Left ventricle myocardium inferior (tissue), 1 donor: Measurements from ENCODE around the gene LRRC56. TPM values are rescaled to one million over a fixed set of nuclear protein-coding genes. Genes with fewer than 3 reads are reported as not detected.

Source experiments
- DNase-seq: peaks from one replicate; pipeline ENCODE4 v3.0.0-alpha.2; 2020
- H3K27ac ChIP-seq: fragments of 200-600 bp; replicated peaks from 2 replicates; pipeline ENCODE4 v1.8.0; 2021
- H3K27me3 ChIP-seq: fragments of 200-600 bp; 2 replicates; pipeline ENCODE4 v1.8.0; 2021; ENCODE audit warnings: low read depth
- H3K36me3 ChIP-seq: fragments of 200-600 bp; 2 replicates; pipeline ENCODE4 v1.8.0; 2021
- H3K4me1 ChIP-seq: fragments of 200-600 bp; 2 replicates; pipeline ENCODE4 v1.8.0; 2021
- H3K4me3 ChIP-seq: fragments of 200-600 bp; 2 replicates; pipeline ENCODE4 v1.8.0; 2021; ENCODE audit warnings: mild to moderate bottlenecking, moderate library complexity
- H3K9me3 ChIP-seq: fragments of 200-600 bp; replicated peaks from 2 replicates; pipeline ENCODE4 v1.8.0; 2021
- intact Hi-C: fragments of 100-400 bp; cut with micrococcal nuclease; formaldehyde crosslinking; loops from one replicate; pipeline ENCODE4 v1.11.0; 2022
- total RNA-seq: library from RNA; stranded (reverse); fragmentation: NEBNext Ultra II Directional; extraction: Animal tissue kit (Norgen Biotek cat#: 25700); gene quantifications from one replicate; pipeline ENCODE4 v1.2.1, GENCODE V29; 2021
- TF ChIP-seq, protein P1 (sequence below): fragments of 200-600 bp; IDR thresholded peaks from 2 replicates; pipeline ENCODE4 v1.8.0; 2021; ENCODE audit warnings: antibody characterized with exemption, mild to moderate bottlenecking, borderline replicate concordance
- donor health status: DM: no; HTN: yes; CAD: no; lungs with severe emphysema.

LRRC56 gene
- total RNA-seq, 1 donor from 2014 or later = 0.25 TPM

DNA sequence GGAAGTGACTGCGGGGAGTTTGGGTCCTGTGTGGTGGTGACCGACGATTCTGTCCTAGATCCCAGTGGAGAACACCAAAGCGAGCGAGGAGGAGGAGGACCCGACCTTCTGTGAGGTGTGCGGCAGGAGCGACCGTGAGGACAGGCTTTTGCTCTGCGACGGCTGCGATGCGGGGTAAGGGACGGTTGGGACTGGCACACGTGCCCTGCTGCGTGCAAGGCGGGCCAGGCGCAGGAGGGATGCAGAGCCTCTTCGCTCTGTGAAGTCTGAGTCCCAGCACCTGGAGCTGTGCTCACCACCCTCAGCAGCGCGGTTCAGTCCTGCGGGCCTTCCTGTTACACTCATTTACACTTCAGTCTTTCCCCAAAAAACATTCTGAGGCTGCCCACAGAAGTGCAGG lies 55.2 kb downstream of the LRRC56 start:
- H3K9me3 ChIP-seq = no peaks in the 10 kb centered on the region
- no peak for DNase-seq
- TF ChIP-seq, protein P1, sequence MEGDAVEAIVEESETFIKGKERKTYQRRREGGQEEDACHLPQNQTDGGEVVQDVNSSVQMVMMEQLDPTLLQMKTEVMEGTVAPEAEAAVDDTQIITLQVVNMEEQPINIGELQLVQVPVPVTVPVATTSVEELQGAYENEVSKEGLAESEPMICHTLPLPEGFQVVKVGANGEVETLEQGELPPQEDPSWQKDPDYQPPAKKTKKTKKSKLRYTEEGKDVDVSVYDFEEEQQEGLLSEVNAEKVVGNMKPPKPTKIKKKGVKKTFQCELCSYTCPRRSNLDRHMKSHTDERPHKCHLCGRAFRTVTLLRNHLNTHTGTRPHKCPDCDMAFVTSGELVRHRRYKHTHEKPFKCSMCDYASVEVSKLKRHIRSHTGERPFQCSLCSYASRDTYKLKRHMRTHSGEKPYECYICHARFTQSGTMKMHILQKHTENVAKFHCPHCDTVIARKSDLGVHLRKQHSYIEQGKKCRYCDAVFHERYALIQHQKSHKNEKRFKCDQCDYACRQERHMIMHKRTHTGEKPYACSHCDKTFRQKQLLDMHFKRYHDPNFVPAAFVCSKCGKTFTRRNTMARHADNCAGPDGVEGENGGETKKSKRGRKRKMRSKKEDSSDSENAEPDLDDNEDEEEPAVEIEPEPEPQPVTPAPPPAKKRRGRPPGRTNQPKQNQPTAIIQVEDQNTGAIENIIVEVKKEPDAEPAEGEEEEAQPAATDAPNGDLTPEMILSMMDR = no peak
- no peak overlapping the region for H3K27ac ChIP-seq
- H3K4me1 ChIP-seq = no peaks in the 10 kb centered on the region
- H3K4me3 ChIP-seq = no peak overlapping the region
- peaks cover 97% of the 10 kb centered on the region for H3K36me3 ChIP-seq
- H3K27me3 ChIP-seq = no peaks in the 10 kb centered on the region
- intact Hi-C loops = no loop called here

DNA sequence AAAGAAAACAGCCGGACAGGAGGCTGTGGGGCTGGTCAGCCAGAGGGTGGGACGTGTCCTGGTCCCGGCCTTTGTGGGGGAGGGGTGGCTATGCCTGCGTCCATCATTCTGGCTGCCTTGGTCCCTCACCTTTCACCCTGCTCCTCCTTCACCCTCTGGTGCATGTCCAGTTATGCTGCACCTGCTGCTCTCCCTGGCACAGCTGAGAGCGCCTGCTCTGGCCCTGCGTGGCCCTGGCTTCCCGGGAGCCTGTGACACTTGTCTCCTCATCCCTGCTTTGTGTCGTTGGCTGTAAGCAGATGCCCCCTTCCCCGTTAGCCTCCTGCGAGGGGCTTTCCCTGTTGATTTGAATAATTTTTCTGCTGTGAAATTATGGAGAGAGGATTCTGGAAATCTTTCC lies 55.6 kb downstream of the LRRC56 start:
- Histone ChIP-seq H3K27me3 (no peaks in the 10 kb centered on the region), H3K4me3 (no peak overlapping the region), H3K27ac (no peak overlapping the region), H3K4me1 (no peaks in the 10 kb centered on the region), H3K9me3 (no peaks in the 10 kb centered on the region), H3K36me3 (peaks cover 97% of the 10 kb centered on the region)
- no peak for DNase-seq
- intact Hi-C loops = no loop called here
- TF ChIP-seq, protein P1 = no peak

DNA sequence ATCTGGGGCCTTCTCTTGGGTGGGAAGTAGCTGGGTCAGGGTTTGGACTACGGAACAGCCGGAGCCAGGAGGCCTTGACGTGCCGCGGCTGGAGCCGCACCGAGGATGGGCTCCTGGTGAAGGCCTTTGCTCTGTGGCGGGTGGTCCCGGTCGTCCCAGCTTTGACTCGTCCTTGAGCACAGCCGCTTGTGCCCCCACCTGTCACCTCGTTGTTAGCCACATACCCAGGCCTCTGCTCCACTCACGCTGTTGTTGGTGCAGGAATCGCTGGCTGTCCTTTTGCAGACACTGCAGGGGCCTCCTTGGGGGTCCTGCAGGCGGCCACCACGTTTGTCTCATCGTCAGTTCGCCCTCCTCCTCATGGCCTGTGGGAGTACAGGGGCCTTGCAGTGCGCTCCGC lies 56.0 kb downstream of the LRRC56 start:
- no peak for DNase-seq
- intact Hi-C loops = no loop called here
- TF ChIP-seq, protein P1 = no peak
- Histone ChIP-seq H3K36me3 (peaks cover 97% of the 10 kb centered on the region), H3K4me1 (no peaks in the 10 kb centered on the region), H3K9me3 (no peaks in the 10 kb centered on the region), H3K27ac (no peak overlapping the region), H3K4me3 (no peak overlapping the region), H3K27me3 (no peaks in the 10 kb centered on the region)

DNA sequence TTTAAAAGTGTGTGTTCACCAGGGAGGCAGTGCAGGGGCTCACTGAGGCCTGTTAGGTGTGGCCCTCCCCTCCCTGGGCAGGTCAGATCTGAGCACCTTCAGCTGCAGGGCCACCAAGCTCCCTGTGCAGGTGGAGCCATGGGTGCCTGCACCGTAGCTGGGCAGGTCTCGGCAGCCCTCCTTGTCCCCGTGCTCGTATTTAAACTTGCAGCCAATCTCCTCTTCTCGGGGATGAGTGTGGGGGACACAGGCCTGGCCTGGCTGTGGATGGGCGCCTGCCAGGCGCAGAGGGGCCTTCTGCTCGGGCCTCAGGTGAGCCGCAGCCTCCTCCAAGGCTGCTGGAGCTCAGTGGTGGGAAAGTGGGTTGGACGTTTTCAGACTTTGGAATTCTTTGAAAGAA lies 58.1 kb downstream of the LRRC56 start:
- no peak for DNase-seq
- no peak overlapping the region for H3K4me3 ChIP-seq
- H3K4me1 ChIP-seq = no peaks in the 10 kb centered on the region
- no peaks in the 10 kb centered on the region for H3K9me3 ChIP-seq
- intact Hi-C loops = no loop called here
- H3K27me3 ChIP-seq = no peaks in the 10 kb centered on the region
- TF ChIP-seq, protein P1 = no peak
- H3K36me3 ChIP-seq = peaks cover 98% of the 10 kb centered on the region
- no peak overlapping the region for H3K27ac ChIP-seq

DNA sequence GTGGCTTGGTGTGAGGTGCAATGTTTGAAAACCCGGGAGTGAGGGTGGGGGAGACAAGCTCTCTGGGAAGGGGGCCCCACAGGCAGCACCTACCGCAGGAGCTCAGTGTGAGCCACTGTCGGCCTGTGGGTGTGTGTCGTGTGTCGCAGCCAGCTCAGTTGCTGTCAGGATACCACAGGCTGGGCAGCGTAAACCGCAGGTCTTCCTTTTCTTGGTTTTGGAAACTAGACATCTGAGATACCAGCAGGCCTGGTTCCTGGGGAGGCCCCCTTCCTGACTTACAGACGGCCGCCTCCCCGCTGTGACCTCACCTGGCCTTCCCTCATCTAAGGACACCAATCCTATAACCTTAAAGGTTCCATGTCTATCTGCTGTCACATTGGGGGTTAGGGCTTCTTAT lies 59.0 kb downstream of the LRRC56 start:
- Histone ChIP-seq H3K36me3 (peaks cover 98% of the 10 kb centered on the region), H3K4me1 (no peaks in the 10 kb centered on the region), H3K27me3 (no peaks in the 10 kb centered on the region), H3K9me3 (no peaks in the 10 kb centered on the region), H3K27ac (no peak overlapping the region), H3K4me3 (no peak overlapping the region)
- DNase-seq = no peak
- intact Hi-C loops = no loop called here
- TF ChIP-seq, protein P1 = no peak
